Type B pancreatic cell (in vitro differentiated cells): ENCODE results near the gene TMOD4. TPM values are rescaled to one million over a fixed set of nuclear protein-coding genes. Genes with fewer than 3 reads are reported as not detected.

Experiments
- DNase-seq: peaks from one replicate; pipeline ENCODE4 v3.0.0; 2021; ENCODE audit warnings: mixed read lengths; ENCODE audit not compliant: unreplicated experiment; ENCODE audit errors: extremely low spot score
- H3K27ac Mint-ChIP-seq: 2 replicates; pipeline ENCODE4 v1.8.0; 2021; ENCODE audit warnings: mild to moderate bottlenecking, mixed read lengths
- H3K27me3 Mint-ChIP-seq: 2 replicates; pipeline ENCODE4 v1.8.0; 2021; ENCODE audit warnings: mixed read lengths
- H3K36me3 Mint-ChIP-seq: 2 replicates; pipeline ENCODE4 v1.8.0; 2021; ENCODE audit warnings: mixed read lengths
- H3K4me1 Mint-ChIP-seq: one replicate; pipeline ENCODE4 v1.8.0; 2021; ENCODE audit warnings: mixed read lengths; ENCODE audit not compliant: unreplicated experiment
- H3K4me3 Mint-ChIP-seq: 2 replicates; pipeline ENCODE4 v1.8.0; 2021; ENCODE audit warnings: mild to moderate bottlenecking, mixed read lengths
- H3K9me3 Mint-ChIP-seq: 2 replicates; pipeline ENCODE4 v1.8.0; 2021; ENCODE audit warnings: mixed read lengths
- total RNA-seq: library from RNA; stranded (reverse); gene quantifications from 2 replicates; pipeline ENCODE4 v1.2.1, GENCODE V29; 2021; ENCODE audit warnings: low replicate concordance
- TF ChIP-seq, protein P1 (sequence below): fragments of 200-600 bp; sonication (generic); conservative IDR thresholded peaks from 2 replicates; pipeline ENCODE4 v1.5.0; 2021; ENCODE audit warnings: antibody characterized with exemption, mild to moderate bottlenecking

The TMOD4 gene
- total RNA-seq, 1 donor from 2014 or later, result 1.9 TPM

- TF ChIP-seq, protein P1, sequence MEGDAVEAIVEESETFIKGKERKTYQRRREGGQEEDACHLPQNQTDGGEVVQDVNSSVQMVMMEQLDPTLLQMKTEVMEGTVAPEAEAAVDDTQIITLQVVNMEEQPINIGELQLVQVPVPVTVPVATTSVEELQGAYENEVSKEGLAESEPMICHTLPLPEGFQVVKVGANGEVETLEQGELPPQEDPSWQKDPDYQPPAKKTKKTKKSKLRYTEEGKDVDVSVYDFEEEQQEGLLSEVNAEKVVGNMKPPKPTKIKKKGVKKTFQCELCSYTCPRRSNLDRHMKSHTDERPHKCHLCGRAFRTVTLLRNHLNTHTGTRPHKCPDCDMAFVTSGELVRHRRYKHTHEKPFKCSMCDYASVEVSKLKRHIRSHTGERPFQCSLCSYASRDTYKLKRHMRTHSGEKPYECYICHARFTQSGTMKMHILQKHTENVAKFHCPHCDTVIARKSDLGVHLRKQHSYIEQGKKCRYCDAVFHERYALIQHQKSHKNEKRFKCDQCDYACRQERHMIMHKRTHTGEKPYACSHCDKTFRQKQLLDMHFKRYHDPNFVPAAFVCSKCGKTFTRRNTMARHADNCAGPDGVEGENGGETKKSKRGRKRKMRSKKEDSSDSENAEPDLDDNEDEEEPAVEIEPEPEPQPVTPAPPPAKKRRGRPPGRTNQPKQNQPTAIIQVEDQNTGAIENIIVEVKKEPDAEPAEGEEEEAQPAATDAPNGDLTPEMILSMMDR, result no peak
- H3K27ac Mint-ChIP-seq, result no peak overlapping the region
- H3K4me3 Mint-ChIP-seq, result no peak overlapping the region
- no peaks in the 10 kb centered on the region for H3K27me3 Mint-ChIP-seq
- peaks cover 2% of the 10 kb centered on the region for H3K4me1 Mint-ChIP-seq
- peaks cover 14% of the 10 kb centered on the region for H3K36me3 Mint-ChIP-seq
- no peak for DNase-seq
- H3K9me3 Mint-ChIP-seq, result no peaks in the 10 kb centered on the region
These were observed 16.4 kb downstream of the TMOD4 start for GRCh38 chr1:151159373-151159772.

GRCh38 chr1:151158751-151159251 lies 17.0 kb downstream of the TMOD4 start:
- TF ChIP-seq, protein P1, result no peak
- Mint-ChIP-seq H3K27ac (no peak overlapping the region), H3K4me3 (no peak overlapping the region), H3K36me3 (peaks cover 14% of the 10 kb centered on the region), H3K9me3 (no peaks in the 10 kb centered on the region), H3K4me1 (no peaks in the 10 kb centered on the region), H3K27me3 (no peaks in the 10 kb centered on the region)
- no peak for DNase-seq

- no peaks in the 10 kb centered on the region for H3K27me3 Mint-ChIP-seq
- no peak for DNase-seq
- H3K27ac Mint-ChIP-seq, result no peak overlapping the region
- no peaks in the 10 kb centered on the region for H3K9me3 Mint-ChIP-seq
- H3K4me3 Mint-ChIP-seq, result no peak overlapping the region
- TF ChIP-seq, protein P1, result no peak
- H3K4me1 Mint-ChIP-seq, result no peaks in the 10 kb centered on the region
- H3K36me3 Mint-ChIP-seq, result peaks cover 14% of the 10 kb centered on the region
These were observed 17.5 kb downstream of the TMOD4 start for GRCh38 chr1:151158326-151158725.

DNA sequence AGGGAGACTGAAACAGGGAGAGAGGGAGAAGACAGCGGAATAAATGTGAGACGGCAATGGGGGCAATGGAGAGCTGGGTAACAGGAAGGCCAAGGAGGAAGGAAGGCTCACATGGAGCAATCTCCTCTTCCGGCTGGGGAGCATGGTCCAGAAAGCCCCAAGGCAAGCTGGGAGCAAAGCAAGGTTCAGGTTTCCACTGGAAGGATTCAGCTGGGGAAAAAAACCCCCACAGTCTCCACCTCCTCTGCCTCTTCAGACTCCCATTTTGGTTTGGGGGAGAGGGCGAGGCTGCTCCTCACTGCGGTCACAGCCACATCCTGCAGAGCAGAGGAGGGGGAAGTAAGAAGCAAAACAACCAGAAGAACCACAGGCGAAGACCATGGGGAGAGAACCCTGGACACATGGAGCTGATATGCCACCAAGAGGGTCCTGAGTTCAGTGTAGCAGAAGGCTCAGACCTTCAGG lies 18.7 kb downstream of the TMOD4 start:
- Mint-ChIP-seq H3K36me3 (peaks cover 14% of the 10 kb centered on the region), H3K4me3 (no peak overlapping the region), H3K9me3 (no peaks in the 10 kb centered on the region), H3K27me3 (no peaks in the 10 kb centered on the region), H3K4me1 (no peaks in the 10 kb centered on the region), H3K27ac (no peak overlapping the region)
- TF ChIP-seq, protein P1, result no peak
- no peak for DNase-seq

DNA sequence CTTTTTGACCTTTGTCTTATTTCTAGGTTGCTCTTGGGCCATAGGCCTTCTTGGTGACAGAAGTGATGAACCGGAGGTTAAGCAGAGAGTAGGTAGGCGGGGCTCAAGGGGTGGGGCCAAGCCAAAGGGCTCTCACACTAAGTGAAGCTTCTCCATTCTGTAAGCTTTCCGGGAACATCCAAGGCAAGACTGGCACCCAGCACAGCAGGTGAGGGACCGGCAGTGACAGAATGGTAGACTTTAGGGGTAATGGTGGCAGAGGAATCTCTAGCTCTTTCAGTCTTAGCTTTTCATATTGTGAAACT lies 19.3 kb downstream of the TMOD4 start, which contains the start of gene TNFAIP8L2:
TNFAIP8L2 (plus strand) TSS at position 135 of the 305 bp plus-strand sequence. CDS start 2,049 bp downstream, outside the sequence.
- no peaks in the 10 kb centered on the region for H3K9me3 Mint-ChIP-seq
- no peak within 1 kb of the TSS for H3K4me3 Mint-ChIP-seq
- no peak for DNase-seq
- peak within 1 kb of the TSS; percentile 67 for H3K27ac Mint-ChIP-seq
- H3K4me1 Mint-ChIP-seq, result no peaks in the 10 kb centered on the region
- H3K27me3 Mint-ChIP-seq, result no peaks in the 10 kb centered on the region
- TF ChIP-seq, protein P1, result no peak
- peaks cover 9% of the 10 kb centered on the region for H3K36me3 Mint-ChIP-seq

DNA sequence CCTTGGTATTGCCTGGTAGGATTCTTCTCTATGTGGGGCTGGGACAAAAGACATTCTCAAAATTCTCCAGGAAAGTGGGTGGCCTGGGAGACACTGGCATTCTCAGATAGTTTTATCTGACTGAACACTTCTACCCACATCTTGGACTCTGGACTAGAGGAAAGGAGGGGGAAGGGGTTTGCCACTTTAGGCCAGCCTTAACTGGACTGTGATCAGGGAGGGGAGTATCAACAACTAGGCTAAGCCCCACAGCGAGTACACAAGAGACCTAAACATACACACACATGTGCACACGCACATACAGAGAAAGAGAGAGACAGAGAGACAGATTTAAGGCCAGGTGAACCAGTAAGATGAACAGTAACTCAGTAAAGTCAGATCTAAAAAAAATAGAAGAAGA lies 28.1 kb downstream of the TMOD4 start:
- Mint-ChIP-seq H3K36me3 (peaks cover 4% of the 10 kb centered on the region), H3K4me3 (peak overlapping the region; percentile 93), H3K27ac (no peak overlapping the region), H3K27me3 (peaks cover 12% of the 10 kb centered on the region), H3K9me3 (no peaks in the 10 kb centered on the region), H3K4me1 (peaks cover 38% of the 10 kb centered on the region)
- TF ChIP-seq, protein P1, result no peak
- no peak for DNase-seq
